ENCODE measurements around the gene SF1.

The SF1 gene

DNA sequence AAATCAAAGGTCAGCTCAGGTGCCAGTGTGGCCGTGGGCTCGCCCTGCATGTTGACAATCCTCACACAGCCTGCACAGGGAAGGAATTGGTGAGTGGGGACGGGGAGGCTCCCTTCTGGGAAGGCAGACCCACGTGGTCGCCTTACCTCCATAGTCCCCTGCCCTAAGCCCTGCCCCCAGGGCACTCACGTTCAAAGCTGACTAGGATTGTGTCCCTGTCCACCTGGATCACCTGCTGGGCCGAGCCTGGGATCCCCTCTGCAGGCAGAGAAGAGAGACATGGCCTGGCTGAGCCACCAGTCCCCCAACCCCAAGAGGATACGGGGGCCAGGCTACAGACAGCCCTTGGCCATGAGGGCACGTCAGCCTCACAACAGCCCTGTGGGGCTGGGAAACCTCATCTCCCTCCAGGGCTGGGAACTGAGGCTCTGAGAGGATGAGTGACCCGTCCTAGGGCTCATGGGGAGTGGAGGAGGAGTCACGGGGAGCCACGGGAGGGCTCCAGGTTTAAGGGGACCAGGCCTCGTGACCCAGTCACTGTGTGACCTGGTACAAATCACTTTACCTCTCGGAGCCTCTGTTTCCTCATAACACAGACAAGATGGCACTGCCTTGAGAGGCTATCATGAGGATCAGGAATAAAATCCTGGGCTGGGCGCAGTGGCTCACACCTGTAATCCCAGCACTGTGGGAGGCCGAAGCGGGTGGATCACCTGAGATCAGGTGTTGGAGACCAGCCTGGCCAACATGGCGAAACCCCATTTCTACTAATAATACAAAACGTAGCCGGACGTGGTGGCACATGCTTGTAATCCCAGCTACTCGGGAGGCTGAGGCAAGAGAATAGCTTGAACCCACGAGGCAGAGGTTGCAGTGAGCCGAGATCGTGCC, 12.1 kb upstream of the SF1 start:
- no peak overlapping the region for H3K4me2 ChIP-seq (ENCODE audit: low read depth, low read length, poor library complexity, severe bottlenecking)
- H3K79me2 ChIP-seq (ENCODE audit: insufficient read depth, low read length), result no peaks in the 10 kb centered on the region
- peaks cover 16% of the 10 kb centered on the region for H3K4me1 ChIP-seq (ENCODE audit: insufficient read depth, low read length, poor library complexity, severe bottlenecking)
- TF ChIP-seq, protein P1, sequence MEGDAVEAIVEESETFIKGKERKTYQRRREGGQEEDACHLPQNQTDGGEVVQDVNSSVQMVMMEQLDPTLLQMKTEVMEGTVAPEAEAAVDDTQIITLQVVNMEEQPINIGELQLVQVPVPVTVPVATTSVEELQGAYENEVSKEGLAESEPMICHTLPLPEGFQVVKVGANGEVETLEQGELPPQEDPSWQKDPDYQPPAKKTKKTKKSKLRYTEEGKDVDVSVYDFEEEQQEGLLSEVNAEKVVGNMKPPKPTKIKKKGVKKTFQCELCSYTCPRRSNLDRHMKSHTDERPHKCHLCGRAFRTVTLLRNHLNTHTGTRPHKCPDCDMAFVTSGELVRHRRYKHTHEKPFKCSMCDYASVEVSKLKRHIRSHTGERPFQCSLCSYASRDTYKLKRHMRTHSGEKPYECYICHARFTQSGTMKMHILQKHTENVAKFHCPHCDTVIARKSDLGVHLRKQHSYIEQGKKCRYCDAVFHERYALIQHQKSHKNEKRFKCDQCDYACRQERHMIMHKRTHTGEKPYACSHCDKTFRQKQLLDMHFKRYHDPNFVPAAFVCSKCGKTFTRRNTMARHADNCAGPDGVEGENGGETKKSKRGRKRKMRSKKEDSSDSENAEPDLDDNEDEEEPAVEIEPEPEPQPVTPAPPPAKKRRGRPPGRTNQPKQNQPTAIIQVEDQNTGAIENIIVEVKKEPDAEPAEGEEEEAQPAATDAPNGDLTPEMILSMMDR (conservative IDR thresholded peaks at IDR 0.05; ENCODE audit: low read length), result no peak
- TF ChIP-seq EZH2phosphoT487 (IDR thresholded peaks at IDR 0.05; ENCODE audit: borderline replicate concordance), result no peak
- H3K9me2 ChIP-seq (replicated peaks; ENCODE audit: low read depth, low read length), result no peaks in the 10 kb centered on the region
- no peaks in the 10 kb centered on the region for H3K9me3 ChIP-seq (ENCODE audit: insufficient read depth, low read depth, low read length)
- no peaks in the 10 kb centered on the region for H4K20me1 ChIP-seq (ENCODE audit: insufficient read depth, low read length, poor library complexity, severe bottlenecking)
- no peak overlapping the region for H3K9ac ChIP-seq (ENCODE audit: low read depth, low read length, poor library complexity, severe bottlenecking)
- H3K27me3 ChIP-seq (ENCODE audit: insufficient read depth, low read length, poor library complexity, severe bottlenecking), result no peaks in the 10 kb centered on the region
- H3F3A ChIP-seq (ENCODE audit: low read depth), result peaks cover 2% of the 10 kb centered on the region; the same call in 1 of the 2 replicates
- no peak overlapping the region for H2AFZ ChIP-seq (ENCODE audit: low read length)
- no peak overlapping the region for H3K4me3 ChIP-seq (ENCODE audit: low read length, poor library complexity, severe bottlenecking)
- H3K36me3 ChIP-seq (ENCODE audit: insufficient read depth, low read length), result no peaks in the 10 kb centered on the region

DNA sequence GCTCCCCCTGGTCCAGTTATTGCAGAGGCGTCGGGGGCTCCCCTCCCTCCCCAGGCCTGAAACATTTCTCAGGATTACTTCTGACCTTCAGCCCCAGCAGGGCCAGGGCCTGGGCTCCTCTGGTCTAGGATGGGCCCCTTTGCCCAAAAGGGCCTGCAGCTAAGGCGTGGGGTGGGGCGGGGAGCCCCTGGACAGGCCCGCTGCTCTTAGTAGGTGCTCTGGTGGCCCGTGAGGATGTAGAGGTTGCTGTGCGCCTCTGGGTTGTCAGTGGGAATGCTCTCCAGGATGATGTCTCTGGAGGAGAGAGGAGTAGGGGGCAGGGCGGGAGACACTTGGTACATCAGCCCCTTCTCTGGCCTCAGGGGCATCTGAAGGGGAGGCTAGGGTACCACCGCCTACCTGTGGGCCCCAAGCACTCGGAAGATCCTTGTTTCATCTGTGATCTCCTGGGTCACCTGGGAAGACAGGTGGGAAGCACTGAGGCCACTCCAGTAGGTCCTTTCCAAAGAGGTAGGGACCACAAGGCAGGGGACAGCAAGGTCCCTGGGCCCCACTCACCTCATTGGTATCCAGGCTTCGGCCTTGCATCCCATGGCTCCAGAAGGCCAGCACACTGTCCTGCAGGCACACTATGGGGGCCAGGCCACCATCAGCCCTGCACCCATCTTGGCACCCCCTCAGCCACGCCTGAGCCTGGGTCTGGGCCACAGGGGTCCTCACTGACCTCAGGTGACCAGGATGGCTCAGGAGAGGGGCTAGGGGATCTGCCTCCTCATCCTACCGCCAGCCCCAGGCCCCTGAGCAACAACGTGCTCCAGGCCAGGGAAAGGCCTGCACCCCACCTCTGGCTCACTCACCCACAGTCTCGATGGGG, 11.2 kb upstream of the SF1 start:
- TF ChIP-seq EZH2phosphoT487 (IDR thresholded peaks at IDR 0.05; ENCODE audit: borderline replicate concordance), result no peak
- TF ChIP-seq, protein P1 (conservative IDR thresholded peaks at IDR 0.05; ENCODE audit: low read length), result no peak
- Histone ChIP-seq H4K20me1 (ENCODE audit: insufficient read depth, low read length, poor library complexity, severe bottlenecking) (no peaks in the 10 kb centered on the region), H3K9ac (ENCODE audit: low read depth, low read length, poor library complexity, severe bottlenecking) (no peak overlapping the region), H3K36me3 (ENCODE audit: insufficient read depth, low read length) (no peaks in the 10 kb centered on the region), H3K4me1 (ENCODE audit: insufficient read depth, low read length, poor library complexity, severe bottlenecking) (peaks cover 13% of the 10 kb centered on the region), H3F3A (ENCODE audit: low read depth) (peaks cover 2% of the 10 kb centered on the region; the same call in 1 of the 2 replicates), H3K4me2 (ENCODE audit: low read depth, low read length, poor library complexity, severe bottlenecking) (no peak overlapping the region), H2AFZ (ENCODE audit: low read length) (no peak overlapping the region), H3K9me3 (ENCODE audit: insufficient read depth, low read depth, low read length) (no peaks in the 10 kb centered on the region), H3K9me2 (replicated peaks; ENCODE audit: low read depth, low read length) (no peaks in the 10 kb centered on the region), H3K79me2 (ENCODE audit: insufficient read depth, low read length) (no peaks in the 10 kb centered on the region), H3K4me3 (ENCODE audit: low read length, poor library complexity, severe bottlenecking) (no peak overlapping the region), H3K27me3 (ENCODE audit: insufficient read depth, low read length, poor library complexity, severe bottlenecking) (no peaks in the 10 kb centered on the region)

DNA sequence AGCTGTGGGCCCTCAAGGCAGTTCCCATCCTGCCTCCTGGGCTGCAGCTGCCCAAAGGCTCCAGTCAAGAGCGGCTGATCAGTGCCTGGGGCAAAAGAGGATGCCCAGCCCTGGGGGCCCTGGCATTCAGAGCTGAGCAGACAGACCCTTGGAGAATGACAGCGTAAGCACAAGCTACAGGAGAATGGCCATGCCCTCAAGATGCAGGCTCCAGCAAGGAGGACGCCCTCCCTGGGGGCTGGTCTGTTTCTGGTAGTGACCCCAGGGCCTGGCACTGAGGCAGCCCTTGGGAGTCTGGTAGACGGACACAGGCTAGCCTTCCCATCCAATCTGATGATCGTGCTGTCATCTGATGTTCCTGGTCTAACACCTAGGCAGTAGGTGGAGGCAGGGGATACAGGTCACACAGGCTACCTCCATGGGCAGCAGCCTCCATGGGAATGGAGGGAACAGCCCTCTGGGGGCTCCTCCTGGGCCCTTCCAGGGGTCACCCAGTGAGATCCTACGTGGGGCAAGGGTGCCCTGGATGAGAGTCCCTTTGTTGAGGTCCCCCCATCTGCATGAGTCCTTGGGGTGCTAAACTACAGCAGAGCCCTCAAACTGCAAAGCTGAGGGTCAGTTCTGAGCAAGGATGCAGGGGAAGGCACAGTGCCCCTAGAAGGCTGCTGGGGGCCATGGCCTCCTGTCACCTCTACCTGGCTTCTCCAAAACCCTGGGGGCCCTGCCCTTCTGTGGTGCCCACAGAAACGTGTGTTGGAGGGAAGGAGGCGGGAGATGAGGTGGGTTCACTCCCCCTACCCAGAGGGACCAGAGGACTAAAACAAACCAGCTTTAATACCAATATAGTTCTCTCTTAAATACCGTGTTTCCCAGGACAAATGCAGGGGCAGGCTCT, 10.2 kb upstream of the SF1 start:
- H3K79me2 ChIP-seq (ENCODE audit: insufficient read depth, low read length), result no peaks in the 10 kb centered on the region
- peaks cover 1% of the 10 kb centered on the region; the same call in 1 of the 2 replicates for H3F3A ChIP-seq (ENCODE audit: low read depth)
- peaks cover 6% of the 10 kb centered on the region for H3K4me1 ChIP-seq (ENCODE audit: insufficient read depth, low read length, poor library complexity, severe bottlenecking)
- no peak overlapping the region for H3K9ac ChIP-seq (ENCODE audit: low read depth, low read length, poor library complexity, severe bottlenecking)
- H4K20me1 ChIP-seq (ENCODE audit: insufficient read depth, low read length, poor library complexity, severe bottlenecking), result no peaks in the 10 kb centered on the region
- TF ChIP-seq, protein P1 (conservative IDR thresholded peaks at IDR 0.05; ENCODE audit: low read length), result no peak
- no peak for TF ChIP-seq EZH2phosphoT487 (IDR thresholded peaks at IDR 0.05; ENCODE audit: borderline replicate concordance)
- no peak overlapping the region for H3K4me3 ChIP-seq (ENCODE audit: low read length, poor library complexity, severe bottlenecking)
- no peak overlapping the region for H3K4me2 ChIP-seq (ENCODE audit: low read depth, low read length, poor library complexity, severe bottlenecking)
- H3K9me2 ChIP-seq (replicated peaks; ENCODE audit: low read depth, low read length), result no peaks in the 10 kb centered on the region
- H3K36me3 ChIP-seq (ENCODE audit: insufficient read depth, low read length), result no peaks in the 10 kb centered on the region
- H3K9me3 ChIP-seq (ENCODE audit: insufficient read depth, low read depth, low read length), result no peaks in the 10 kb centered on the region
- H2AFZ ChIP-seq (ENCODE audit: low read length), result no peak overlapping the region
- H3K27me3 ChIP-seq (ENCODE audit: insufficient read depth, low read length, poor library complexity, severe bottlenecking), result no peaks in the 10 kb centered on the region
